GM19193 (cell line): Measurements from ENCODE around the gene RAP1B.

Experiments
- POLR2A ChIP-seq: IDR thresholded peaks from 4 replicates; pipeline ENCODE4 v1.6.1; 2011; ENCODE audit not compliant: insufficient read depth, insufficient read length; ENCODE audit errors: extremely low read depth

RAP1B gene

DNA sequence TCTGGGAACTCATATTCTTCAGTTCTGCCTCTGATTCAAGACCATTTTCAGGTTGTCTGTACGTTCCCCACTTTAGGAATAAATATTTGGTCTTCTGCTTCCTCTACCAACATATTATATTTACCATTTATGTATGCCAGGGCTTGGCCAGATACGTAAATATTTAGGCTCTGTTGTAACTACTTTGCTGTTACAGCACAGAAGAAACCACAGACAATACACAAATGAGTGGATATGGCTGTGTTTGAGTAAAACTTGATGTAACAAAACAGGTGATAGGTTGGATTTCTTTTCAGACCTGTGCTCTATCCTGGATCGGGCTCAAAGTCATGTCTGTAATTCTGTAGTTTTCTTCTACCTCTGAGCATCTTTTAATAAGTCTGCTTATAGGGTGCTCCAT lies 37.5 kb downstream of the RAP1B start:
- no peak for TF ChIP-seq POLR2A

DNA sequence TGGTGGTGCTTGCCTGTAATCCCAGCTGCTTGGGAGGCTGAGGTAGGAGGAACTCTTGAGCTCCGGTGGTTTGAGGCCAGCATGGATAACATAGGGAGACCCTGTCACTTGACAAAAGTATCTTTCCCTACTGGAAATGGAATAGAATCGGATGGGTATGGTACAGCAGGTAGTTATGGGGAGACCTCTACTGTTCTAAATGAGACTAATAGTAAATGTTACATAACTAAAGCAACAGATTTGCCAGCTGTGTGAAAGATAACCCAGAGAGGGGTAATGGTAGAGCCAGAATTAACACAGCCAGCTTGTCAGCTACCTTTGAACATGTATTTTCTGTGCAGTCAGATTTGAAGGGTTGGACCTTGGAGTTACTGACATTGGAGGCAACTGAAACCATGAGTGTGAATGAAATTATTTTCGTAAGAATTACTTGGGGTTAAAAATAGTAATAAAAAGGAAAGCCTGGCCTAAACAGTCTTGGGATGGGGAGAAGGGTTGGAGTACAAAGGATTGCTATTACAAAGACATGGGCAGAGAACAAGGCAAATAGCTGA lies 54.4 kb downstream of the RAP1B start:
- TF ChIP-seq POLR2A: no peak

DNA sequence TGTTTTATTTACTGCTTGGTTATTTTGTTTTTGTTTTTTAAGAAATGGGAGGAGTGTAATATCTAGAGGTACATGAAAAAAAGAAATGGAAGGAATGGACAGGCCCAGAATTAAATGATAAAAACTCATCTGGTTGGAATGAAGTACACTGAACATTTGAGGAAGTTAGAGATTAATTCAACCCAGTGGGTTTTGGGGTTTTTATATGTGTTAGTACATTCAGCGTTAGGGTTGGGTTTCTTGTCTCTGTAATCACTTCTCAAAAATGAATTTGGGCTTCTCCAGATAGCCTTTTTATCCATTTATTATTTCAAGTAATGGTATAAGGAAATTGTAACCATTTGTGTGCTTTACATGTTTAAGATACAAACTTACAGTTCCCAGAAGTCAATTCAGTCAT lies 56.6 kb downstream of the RAP1B start:
- TF ChIP-seq POLR2A: no peak

DNA sequence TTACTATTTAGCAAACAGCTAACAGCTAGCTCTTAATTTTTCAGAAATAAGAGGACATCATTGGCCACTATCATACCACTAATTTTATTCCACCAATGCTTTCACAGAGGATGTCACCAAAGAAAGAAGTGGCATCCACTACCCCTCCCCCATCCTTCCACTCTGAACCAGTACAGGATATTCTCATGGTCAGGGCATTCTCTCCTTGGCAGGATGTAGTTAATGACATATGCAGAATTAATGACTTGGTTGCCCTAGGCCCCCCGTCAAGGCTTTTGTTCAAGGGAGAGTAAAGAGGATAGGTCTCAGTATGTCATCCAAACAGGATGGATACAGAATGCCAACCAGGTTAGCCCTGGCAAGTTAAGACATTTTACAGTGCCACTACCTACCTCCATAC lies 57.2 kb downstream of the RAP1B start:
- TF ChIP-seq POLR2A: no peak

DNA sequence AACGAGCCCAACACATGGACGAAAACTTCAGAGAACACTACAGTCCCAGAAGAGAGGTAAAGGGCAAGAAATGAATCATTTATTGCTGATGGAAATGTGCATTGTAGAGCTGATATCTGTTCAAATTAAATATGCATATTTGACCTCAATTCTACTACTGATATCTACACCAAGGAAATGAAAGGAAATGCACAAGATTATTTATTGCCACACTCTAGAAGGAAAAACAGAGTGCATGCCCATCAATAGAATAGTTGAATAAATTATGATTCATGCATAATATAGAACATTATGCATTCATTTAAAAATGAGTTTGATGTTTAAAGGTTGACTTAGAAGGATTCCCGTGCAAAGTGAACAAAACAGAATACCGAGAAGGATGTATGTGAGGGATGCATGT lies 60.5 kb downstream of the RAP1B start:
- TF ChIP-seq POLR2A: no peak

DNA sequence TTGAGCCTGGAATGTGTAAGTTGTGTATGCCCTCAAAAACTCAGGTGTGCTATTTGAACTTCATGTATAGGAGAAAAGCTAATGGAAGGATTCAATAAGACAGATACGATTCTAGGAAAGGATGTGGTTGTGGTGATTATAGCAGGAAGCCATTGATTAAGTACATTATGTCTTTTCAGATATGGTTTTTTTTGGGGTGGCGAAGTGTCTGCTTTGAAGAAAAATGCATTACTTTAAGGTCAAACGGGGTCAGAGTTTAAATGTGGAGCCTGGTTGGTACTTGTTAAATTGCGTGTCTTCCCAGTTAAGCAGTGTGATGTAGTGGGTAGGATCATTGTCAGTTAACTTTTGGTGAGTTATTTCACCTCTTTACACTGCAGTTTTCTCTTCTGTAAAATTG lies 63.1 kb downstream of the RAP1B start:
- TF ChIP-seq POLR2A: no peak

DNA sequence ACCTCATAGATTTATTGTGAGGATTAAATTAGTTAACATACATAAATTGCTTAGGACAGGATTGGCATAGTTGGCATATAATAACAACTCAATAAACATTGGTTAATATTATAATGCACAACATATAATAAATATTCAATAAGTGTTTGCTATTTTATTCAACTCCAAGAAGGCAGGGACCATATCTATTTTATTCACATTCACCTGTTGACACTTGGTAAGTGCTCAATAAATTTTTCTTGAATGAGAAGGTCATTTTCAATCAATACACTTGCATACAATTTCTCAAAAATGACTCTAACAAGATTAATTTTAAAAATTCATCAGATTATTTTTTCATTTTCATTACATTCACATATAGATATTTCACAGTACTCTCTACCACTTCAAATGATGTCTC lies 63.7 kb downstream of the RAP1B start:
- no peak for TF ChIP-seq POLR2A

DNA sequence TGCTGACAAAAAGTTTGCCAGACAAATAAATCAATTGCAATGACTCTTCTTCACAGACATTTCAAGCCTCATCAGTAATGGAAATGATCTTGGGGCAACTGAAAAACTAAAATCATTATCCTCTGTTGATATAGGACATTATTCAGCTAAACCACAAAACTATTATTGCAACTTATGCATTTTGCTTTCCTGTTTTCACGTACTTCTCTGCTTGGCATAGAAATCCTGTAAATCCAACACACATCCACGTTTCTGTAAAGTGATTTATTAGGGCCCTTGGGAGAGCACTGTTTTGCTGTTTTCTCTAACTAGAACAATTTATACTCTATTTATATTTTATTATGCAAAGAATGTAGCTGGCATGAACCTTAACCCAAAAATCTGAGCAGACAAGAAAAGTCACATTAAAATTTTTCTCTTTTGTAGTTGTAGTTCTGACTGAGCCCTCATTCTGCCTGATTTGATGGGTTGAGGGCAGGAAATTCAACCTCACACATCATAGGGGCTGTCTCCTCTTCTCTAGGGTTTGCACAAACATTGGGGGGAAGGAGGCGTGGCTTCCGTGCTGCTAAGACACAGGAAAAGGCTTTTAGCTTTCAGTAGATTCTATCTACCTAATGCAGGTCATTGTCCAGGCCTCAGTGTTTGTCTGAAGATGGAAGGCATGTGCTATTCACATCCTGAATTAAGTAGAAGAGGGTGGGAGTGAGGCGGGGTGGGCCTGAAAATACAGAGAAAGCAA lies 64.6 kb downstream of the RAP1B start:
- no peak for TF ChIP-seq POLR2A

DNA sequence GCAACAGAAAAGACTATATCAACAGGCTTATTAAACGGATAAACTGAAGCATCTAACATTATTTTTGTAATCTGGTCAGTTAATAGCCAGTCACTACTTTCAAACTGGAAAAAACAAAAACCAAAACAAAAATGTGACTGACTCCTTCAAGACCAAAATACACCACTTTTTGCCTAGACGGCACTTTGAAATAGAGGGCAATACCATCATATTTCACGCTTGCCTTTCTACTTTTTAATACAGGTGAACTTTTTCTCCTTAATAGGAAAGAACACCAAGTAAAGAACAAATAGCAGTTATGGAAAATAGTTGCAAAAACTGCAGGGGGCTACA lies 75.5 kb downstream of the RAP1B start:
- TF ChIP-seq POLR2A: no peak

DNA sequence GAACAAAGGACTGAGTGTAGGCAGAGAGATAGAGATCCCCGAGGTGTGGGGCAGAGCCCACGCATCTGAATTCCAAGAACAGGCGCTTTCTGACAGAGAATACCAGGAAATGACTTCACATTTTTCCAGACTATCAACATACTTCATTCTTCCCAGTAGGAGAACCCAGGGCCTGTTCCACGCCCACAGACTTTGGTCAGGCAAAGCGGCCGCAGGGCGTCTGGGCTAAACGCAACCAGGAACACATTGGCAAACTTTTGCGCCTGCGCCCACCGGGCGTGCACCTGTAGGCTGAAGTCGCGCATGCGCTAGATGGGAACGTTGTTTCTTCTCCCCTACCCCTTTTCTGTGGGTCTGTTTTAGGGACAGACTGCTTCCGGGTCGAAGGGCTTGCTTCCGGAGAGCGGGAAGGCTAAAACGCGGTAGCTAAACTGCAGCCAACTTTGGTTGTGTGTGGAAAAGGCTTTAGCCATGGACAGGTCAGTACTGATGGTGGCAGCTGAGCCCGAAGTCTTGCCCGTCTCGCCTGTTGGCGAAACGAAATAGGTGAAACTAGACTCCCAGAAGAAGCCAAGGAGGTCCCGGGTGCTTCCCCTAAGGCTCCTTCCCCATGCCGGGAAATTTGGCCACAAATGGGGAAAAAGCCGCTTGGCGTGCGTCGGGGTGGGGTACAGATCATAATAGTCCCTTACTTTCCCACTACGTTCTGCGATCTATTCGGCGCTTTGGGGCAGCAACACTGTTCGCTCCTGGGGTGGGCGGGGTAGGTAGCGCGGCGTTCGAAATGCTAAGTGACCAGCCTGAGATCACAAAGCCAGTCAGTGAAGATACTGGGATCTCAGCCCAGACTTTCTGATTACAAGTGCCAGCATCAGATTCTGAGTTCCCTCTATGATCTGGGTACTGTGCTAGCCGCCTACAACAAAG lies 76.2 kb downstream of the RAP1B start, which contains the start of gene NUP107:
Gene NUP107, plus strand, starts transcription at position 384 of the 927 bp plus-strand sequence. Its CDS starts 88 bp downstream, at position 472.
- TF ChIP-seq POLR2A: peak; percentile 95

DNA sequence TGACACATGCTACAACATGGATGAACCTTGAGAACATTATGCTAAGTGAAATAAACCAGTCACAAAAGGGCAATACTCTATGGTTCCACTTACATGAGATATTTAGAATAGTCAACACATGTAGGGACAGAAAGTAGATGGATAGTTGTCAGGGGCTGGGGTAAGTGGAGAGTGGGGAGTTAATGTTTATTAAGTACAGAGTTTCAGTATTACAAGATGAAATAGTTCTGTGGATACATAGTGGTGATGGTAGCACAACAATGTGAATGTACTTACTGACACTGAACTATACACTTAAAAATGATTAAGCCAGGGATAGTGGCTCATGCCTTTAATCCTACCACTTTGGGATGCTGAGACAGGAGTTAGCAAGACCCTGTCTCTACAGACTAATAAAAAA lies 84.8 kb downstream of the RAP1B start:
- no peak for TF ChIP-seq POLR2A

DNA sequence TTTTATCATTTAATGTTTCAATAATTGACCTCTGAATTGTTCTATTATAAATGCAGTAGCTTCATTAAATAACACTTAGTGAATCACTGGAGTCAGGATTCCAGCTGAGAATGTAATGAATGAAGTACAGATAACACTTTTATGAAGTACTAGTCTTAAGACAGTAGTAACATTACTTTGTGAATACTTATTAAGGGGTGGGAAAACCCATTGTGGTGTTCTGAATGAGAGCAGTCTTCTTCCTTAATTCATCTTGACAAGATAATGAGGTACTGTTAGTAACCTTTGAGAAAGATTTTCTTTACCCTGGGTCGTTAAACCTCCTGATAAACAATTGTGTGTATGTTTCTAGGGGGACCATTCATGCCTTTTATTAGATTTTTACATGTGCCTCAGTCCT lies 88.8 kb downstream of the RAP1B start:
- no peak for TF ChIP-seq POLR2A
